GM15510 (cell line): Measurements from ENCODE around the gene AKAP12.

ENCODE experiments used
- POLR2A ChIP-seq: IDR thresholded peaks from 3 replicates; pipeline ENCODE4 v1.6.1; 2011; ENCODE audit warnings: borderline replicate concordance; ENCODE audit not compliant: insufficient read length; ENCODE audit errors: extremely low read depth

AKAP12 gene

DNA sequence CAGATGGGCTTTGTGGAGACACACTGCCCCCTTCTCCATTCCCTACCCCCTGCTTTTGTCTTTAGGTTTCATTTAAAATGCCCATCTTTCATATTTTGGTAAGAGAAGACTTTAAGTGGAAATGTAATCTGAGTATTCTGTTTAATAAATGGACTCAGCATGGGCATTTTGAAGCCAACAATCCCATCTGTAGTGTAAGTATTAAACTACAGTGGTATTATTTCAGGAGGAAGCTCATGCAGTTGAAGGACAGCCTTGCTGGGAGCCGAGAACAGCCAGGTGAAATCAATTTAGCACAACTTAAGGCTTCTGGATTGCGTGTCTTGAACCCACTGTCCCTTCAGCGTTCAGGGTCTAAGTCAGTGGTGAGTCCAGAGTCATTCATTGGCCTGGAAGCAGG is 63.5 kb downstream of the AKAP12 start:
- no peak for TF ChIP-seq POLR2A

DNA sequence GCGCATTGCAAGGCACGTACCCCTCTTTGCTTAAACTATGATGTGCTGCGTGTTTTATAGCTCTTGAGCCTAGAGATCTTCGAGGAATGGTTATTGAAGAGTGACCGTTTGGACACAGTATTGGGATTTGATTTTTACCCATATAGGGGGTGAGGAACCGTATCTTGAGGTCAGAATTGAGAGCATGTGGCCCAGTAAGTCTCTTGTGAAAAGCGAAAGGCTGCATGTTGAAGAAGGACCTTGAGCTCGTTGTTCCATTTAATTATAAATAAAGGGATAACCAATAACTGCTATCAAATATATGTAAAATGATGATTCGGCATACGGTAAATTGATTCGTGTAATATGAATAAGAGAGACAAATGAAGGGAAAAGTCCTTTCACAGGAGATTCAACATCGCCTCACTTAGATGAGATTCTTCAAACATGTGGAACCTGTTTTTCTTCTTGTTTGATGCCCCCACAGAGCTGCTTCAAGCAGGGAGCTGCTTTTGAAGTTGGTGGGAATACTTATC is 66.6 kb downstream of the AKAP12 start:
- no peak for TF ChIP-seq POLR2A

DNA sequence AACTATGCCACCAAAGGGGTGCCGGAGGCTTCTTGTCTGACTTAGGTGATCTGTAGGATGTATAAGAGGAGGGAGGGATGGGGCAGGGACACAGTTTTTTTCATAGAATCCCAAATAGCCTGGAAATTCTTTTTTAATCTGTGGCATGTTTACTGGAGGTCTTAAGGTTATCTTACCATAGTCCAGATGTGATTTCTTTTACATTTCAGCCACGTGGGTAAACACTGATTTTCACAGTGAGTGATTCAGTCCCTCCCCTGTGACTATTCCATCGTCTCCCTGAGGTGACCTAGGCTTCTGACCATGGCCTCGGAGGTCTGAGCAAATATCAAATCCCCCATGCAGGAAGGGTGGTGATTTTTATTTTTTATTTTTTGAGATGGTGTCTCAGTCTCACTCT is 67.7 kb downstream of the AKAP12 start:
- no peak for TF ChIP-seq POLR2A

DNA sequence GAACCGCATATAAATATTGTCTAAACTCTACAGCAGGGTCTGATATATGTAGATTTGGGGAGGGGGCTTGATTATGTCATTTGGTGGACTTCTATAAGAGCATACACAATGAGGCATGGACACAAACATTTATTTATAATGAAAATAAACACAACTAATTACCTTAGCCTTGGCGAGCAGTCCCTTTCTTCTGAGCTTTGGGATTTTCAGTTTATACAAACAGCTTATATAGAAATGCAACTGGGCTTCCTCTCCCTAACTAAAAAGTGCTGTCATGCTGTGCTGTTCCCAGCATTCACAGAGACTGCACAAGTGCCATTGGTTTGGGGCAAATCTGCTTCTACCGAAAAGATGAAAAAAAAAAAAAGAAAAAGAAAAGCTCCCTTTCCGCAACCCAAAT is 69.9 kb downstream of the AKAP12 start:
- no peak for TF ChIP-seq POLR2A

DNA sequence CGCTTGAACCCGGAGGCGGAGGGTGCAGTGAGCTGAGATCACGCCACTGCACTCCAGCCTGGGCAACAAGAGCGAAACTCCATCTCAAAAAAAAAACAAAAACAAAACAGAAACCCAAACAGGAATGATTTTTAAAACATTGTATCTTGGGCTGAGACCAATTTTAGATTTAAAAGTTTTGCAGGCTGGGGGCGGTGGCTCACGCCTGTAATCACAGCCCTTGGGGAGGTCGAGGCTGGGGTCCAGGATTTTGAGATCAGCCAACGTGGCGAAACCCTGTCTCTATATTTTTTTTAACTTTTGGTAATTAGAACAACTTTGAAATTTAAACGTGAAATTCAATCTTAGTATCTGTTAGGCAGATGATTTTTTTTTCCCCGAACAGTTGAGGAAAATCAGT is 70.5 kb downstream of the AKAP12 start:
- TF ChIP-seq POLR2A = no peak

DNA sequence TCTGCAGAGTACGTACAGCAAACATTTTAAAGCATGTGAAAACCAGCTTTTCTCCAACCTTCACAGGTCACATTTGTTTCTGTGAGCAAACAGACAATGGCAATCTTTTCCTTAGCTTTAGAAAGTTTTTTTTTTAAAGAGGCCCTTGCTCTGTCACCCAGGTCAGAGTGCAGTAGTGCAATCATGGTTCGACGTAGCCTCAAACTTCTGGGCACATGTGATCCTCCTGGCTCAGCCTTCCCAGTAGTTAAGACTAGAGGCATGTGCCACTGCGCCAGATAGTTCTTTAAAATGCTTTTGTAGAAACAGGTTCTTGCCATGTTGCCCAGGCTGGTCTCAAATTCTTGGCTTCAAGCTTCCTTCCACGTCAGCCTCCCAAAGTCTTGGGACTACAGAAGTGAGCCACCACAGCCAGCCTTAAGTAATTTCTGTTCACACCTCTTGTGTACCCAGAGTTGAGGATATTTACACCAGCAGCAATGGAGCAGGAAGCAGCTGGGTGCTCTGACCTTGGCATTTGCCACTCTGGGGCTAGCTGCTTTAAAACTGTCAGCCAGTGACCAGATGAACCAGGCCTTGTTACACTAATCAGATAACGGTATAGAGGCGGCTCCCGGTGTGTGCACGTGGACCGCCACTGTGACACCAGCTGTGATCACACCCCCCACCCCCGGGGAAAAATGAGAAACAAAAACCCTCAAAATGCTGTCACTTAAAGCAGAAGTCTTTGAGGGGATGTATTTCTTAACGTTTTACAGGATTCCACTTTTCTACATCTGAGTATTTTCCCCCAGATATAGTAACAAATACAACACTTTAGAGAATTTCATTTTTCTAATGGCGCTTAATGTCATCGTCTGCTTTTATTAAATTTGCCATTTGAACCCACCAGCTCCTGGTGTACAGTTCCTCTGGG is 71.3 kb downstream of the AKAP12 start:
- no peak for TF ChIP-seq POLR2A

DNA sequence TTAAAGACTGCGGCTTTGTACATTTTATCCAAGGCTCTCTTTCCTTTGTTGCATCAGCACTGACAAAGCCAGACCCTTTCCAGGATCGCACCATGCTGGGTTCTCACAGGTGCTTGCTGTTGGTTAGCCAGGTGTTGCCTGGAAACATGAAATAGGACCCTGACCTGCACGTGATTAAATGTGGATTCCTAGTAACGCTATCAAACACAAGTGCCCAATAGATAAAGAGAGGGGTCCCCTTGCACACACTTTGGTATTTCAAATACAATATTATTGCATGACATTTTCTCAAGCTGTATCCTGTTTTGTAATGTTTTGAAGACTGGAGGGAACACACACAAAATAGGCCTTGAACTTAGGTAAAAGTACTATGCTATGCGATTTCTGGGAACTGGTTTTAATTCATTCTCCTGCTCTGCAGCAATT is 73.3 kb downstream of the AKAP12 start:
- TF ChIP-seq POLR2A = no peak

DNA sequence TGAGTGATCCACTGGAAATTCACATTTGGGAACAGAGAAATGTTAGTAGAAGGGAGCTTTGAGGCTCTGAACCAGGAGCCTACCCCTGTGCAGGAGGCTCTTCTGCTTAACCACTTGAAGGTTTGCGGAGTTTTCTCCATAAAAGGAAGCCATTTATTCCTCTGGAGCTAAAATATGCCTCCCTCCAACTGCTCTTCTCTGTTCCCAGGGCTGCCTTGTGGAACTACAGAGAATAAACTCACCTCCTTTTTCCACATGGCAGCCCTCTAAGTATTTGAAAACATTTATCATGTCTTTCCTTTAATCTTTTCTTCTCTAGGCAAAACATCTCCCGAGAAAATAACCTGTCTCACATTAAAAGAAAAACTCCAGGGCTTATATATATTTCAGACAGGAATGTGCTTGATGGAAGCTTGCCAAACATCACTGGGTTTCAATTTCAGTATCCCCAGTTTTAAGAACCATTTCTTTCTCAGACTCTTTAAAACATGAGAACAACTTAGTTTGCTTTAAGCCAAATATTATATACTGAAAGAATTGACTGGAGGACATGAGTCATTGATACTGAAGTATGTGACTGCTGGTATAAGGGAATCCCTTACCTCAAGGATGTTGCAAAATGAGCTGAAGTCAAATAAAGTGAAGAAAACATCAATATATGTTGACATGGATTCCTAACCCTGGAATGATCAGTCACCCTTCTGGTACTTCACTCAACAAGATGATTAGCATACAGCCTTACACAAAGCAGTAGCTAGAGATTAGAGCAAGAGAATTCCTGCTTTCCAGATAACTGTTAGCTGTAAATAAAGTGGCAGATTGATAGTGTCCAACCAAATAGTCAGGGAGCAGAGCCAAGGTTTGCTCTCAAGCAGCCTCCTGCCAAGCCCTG is 77.6 kb downstream of the AKAP12 start:
- TF ChIP-seq POLR2A = no peak

DNA sequence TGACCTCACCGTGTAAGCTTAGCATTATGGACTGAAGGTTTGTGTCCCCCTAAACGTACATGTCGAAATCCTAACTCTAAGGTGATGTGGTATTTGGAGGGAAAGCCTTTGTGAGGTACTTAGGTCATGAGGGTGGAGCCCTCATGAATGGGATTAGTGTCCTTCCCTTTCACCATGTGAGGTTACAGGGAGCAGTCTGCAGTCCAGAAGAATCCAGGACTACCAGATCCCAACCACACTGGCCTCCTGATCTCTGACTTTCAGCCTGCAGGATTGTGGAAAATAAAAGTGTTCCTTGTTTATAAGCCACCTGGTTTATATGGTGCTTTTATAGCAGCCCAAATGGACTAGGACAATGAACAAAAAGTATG is 78.2 kb downstream of the AKAP12 start:
- no peak for TF ChIP-seq POLR2A

DNA sequence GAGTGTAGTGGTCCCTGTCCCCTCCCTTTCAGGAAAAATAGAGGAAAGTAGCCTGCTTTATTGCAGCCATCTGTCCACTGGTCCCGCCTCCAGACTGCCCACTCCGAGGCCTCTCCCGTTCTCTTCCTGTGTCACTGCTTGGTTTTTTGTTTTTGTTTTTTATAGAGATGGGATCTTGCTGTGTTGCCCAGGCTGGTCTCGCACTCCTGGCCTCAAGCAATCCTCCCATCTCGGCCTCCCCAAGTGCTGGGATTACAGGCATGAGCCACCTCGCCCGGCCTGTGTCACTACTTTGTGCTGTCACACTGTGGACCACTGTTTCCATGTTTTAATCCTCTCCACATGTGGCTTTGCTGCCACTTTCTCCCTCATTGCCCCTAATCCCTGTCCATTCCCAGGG is 80.4 kb downstream of the AKAP12 start:
- no peak for TF ChIP-seq POLR2A

DNA sequence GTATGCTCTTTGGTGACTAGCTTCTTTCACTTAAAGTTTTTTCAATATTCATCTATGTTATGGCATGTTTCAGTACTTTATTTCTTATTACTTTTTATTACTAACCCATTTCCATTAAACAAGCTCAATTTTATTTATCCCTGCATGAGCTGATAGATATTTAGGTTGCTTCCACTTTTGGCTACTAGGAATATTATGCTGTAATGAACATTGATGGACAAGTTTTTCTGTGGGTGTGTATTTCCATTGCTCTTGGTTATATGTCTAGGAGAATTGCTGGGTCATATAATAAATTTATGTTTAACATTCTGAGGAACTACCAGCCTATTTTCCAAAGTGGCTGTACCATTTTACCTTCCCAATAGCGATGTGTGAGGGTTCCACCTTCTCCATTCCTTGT is 81.7 kb downstream of the AKAP12 start:
- TF ChIP-seq POLR2A = no peak

DNA sequence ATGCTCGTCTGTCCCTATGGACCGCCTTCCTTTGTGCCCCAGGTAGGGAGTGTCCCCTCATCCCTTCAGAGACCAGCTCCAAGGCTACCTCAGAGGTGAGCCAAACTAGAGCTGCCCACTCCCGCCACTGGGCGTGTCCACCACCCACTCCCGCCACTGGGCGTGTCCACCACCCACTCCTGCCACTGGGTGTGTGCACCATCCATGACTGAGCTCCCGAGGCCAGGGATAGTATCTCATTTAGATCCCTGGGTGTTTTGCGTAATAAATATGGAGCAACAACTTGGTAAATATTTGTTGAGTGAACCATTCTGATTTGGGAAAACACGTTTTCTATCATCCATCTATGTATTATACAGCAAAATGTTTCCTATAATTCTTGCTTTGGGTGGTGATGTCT is 82.8 kb downstream of the AKAP12 start:
- no peak for TF ChIP-seq POLR2A

DNA sequence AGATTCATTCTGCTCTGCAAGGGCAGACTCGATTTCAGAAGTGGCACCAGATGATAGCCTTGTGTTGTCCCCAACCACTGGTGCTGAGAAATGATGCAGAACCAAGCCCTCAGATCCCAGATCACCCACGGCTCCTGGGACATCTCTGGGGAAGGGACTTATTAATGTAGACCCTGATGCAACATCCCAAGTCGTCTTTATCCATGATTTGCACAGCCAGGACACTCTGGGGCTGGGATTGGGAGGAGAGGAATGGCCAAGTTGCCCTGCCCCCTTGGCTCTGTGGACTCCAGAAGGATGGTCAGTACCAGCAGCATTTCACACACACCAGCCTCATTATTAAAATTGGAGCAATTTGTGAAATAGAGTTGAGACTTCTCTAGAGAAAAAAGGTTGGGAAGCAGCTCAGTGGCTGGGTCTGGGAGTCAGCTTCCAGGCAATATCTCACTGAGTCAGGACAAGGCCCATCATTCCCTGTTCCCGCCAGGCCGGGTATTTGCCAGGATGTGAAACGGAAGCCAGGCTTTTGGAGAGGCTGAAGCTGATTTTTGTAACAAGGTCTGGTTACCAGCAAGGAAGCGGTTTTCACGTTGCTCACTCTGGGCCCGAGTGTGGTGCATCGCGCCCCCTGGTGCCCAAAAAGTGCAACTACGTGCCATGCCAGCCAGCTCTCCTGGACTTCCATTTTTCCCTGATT is 84.2 kb downstream of the AKAP12 start:
- TF ChIP-seq POLR2A = no peak

DNA sequence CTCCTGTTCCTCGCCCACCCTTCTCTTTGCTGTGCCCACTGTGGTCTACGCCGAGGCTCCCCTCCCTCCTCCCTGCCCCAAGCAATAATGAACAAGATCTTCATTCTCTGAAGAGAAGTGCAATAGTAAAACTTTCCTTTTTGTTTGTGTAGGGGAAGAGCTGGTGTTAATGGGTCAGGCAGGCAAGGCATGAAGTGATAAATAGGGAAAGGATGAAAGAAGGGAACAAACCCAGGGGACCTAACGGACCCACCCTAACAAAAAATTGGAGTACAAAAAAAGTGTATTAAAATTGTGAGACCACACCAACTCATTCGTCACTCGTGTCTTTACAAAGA is 84.7 kb downstream of the AKAP12 start:
- no peak for TF ChIP-seq POLR2A

DNA sequence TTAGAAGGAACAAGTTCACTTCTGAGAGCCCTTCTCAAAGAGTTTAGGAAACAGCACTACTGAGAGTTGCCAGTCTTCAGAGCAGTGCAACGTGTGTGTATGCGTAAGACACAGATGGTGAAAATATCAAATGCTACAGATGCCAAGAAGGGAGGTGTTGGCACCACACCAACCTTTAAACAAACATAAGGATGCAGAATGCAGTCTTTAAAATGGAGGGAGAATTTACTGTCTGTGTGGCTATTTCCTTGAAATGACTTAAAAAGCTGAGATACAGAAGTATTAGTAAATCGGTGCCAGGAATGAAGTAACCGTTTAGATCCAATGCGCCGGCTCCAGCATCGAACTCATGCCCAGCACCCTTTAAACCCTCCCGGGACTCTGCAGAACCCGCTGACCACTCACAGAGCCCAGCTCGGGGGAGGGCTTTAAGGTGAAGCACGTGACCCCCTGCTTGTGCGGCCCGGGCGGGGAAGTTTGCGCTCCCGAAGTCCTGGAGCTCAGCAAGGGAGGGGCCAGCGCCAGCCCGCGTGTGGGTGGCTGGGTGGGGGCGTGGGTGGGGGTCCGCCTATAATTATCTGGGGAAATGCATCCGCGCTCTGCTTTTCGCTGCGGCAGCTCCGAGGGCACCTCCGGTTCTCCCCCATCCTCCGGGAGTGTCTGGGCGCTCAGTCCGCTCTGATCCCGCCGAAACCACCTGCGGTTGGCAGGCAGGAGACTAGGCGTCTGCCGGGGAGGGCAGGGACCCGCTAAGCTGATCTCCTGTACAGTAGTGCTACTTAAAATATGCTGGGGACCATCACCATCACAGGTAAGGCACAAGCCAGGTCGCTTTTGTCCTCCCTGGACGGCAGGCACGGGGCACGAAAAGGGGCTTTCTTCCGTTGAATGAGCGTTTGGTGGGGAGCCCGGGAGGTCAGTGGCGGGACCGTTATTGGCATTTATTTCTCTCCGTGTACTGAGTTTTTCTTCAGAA is 85.6 kb downstream of the AKAP12 start:
- TF ChIP-seq POLR2A = no peak
